Measurements from ENCODE around the gene EFCAB5.
A peak's percentile ranks its signal among the peaks of the same experiment; 100 is the strongest.
"Not testable (repeated sequence)": the region's sequence is repeated elsewhere in the genome, so short reads cannot be mapped to it uniquely, and the experiment has no call there.

EFCAB5 gene

GRCh38 chr17:29933379-29933778, 8.1 kb upstream of the EFCAB5 start:
- peak in 4 of 56 donors; percentile 1 to 17 (median 13) for DNase-seq

- not testable (repeated sequence) for DNase-seq
Observed at GRCh38 chr17:29935909-29936308, 5.5 kb upstream of the EFCAB5 start.

- no peak for DNase-seq
Observed at GRCh38 chr17:29936724-29937123, 4.7 kb upstream of the EFCAB5 start.

- DNase-seq = no peak
Observed at GRCh38 chr17:29945281-29945680, 3.8 kb downstream of the EFCAB5 start.

GRCh38 chr17:29948448-29949215, 7.2 kb downstream of the EFCAB5 start:
- DNase-seq = no peak

GRCh38 chr17:29949696-29950095, 8.3 kb downstream of the EFCAB5 start:
- no peak for DNase-seq

GRCh38 chr17:29954405-29954804, 13.0 kb downstream of the EFCAB5 start:
- no peak for DNase-seq

GRCh38 chr17:29956225-29956624, 14.8 kb downstream of the EFCAB5 start:
- DNase-seq = no peak

- DNase-seq = not testable (repeated sequence)
Observed at GRCh38 chr17:29957488-29957887, 16.1 kb downstream of the EFCAB5 start.

GRCh38 chr17:29958947-29959657, 17.7 kb downstream of the EFCAB5 start:
- no peak for DNase-seq

GRCh38 chr17:29959658-29960337, 18.4 kb downstream of the EFCAB5 start:
- DNase-seq = no peak

- no peak for DNase-seq
Observed at GRCh38 chr17:29962656-29963055, 21.2 kb downstream of the EFCAB5 start.

GRCh38 chr17:29968271-29968670, 26.8 kb downstream of the EFCAB5 start:
- no peak for DNase-seq

GRCh38 chr17:29972277-29972676, 30.8 kb downstream of the EFCAB5 start:
- no peak for DNase-seq

- no peak for DNase-seq
Observed at GRCh38 chr17:29973005-29973404, 31.6 kb downstream of the EFCAB5 start.

GRCh38 chr17:29977836-29978235, 36.4 kb downstream of the EFCAB5 start:
- peak in 5 of 56 donors; percentile 1 to 37 (median 4) for DNase-seq

- no peak for DNase-seq
Observed at GRCh38 chr17:29980261-29980660, 38.8 kb downstream of the EFCAB5 start.

- DNase-seq = no peak
Observed at GRCh38 chr17:29982991-29983653, 41.7 kb downstream of the EFCAB5 start.

GRCh38 chr17:29996458-29996857, 55.0 kb downstream of the EFCAB5 start:
- no peak for DNase-seq

- DNase-seq = no peak
Observed at GRCh38 chr17:30000001-30000754, 58.7 kb downstream of the EFCAB5 start.

- no peak for DNase-seq
Observed at GRCh38 chr17:30000755-30001257, 59.4 kb downstream of the EFCAB5 start.
